Osteocyte (in vitro differentiated cells): ENCODE data around the gene MYOC. TPM values are rescaled to one million over a fixed set of nuclear protein-coding genes. Genes with fewer than 3 reads are reported as not detected.

Experiments
- DNase-seq: peaks from one replicate; pipeline ENCODE4 v3.0.0; 2021; ENCODE audit warnings: mixed read lengths; ENCODE audit not compliant: unreplicated experiment; ENCODE audit errors: extremely low spot score
- H3K27ac Mint-ChIP-seq: one replicate; pipeline ENCODE4 v1.8.0; 2021; ENCODE audit warnings: mild to moderate bottlenecking, mixed read lengths; ENCODE audit not compliant: unreplicated experiment
- H3K27me3 Mint-ChIP-seq: one replicate; pipeline ENCODE4 v1.8.0; 2021; ENCODE audit warnings: mixed read lengths; ENCODE audit not compliant: unreplicated experiment
- H3K36me3 Mint-ChIP-seq: one replicate; pipeline ENCODE4 v1.8.0; 2021; ENCODE audit warnings: mixed read lengths; ENCODE audit not compliant: unreplicated experiment
- H3K4me1 Mint-ChIP-seq: one replicate; pipeline ENCODE4 v1.8.0; 2021; ENCODE audit warnings: mixed read lengths; ENCODE audit not compliant: unreplicated experiment
- H3K4me3 Mint-ChIP-seq: one replicate; pipeline ENCODE4 v1.8.0; 2021; ENCODE audit warnings: mild to moderate bottlenecking, moderate library complexity, mixed read lengths; ENCODE audit not compliant: unreplicated experiment
- H3K9me3 Mint-ChIP-seq: one replicate; pipeline ENCODE4 v1.8.0; 2021; ENCODE audit warnings: mixed read lengths; ENCODE audit not compliant: unreplicated experiment
- CTCF ChIP-seq: fragments of 200-600 bp; sonication (generic); IDR thresholded peaks from 2 replicates; pipeline ENCODE4 v1.5.0; 2021; ENCODE audit warnings: antibody characterized with exemption, mild to moderate bottlenecking, moderate library complexity
- total RNA-seq: library from RNA; stranded (reverse); gene quantifications from 2 replicates; pipeline ENCODE4 v1.2.1, GENCODE V29; 2021

MYOC gene
- total RNA-seq, 1 donor from 2014 or later, result not detected

- no peak overlapping the region for H3K4me3 Mint-ChIP-seq
- H3K27me3 Mint-ChIP-seq, result no peaks in the 10 kb centered on the region
- DNase-seq, result no peak
- no peak overlapping the region for H3K27ac Mint-ChIP-seq
- TF ChIP-seq CTCF, result no peak
- no peaks in the 10 kb centered on the region for H3K9me3 Mint-ChIP-seq
- peaks cover 10% of the 10 kb centered on the region for H3K4me1 Mint-ChIP-seq
- H3K36me3 Mint-ChIP-seq, result peaks cover 71% of the 10 kb centered on the region
Measured at GRCh38 chr1:171588230-171588629, 64.3 kb downstream of the MYOC start.

- H3K36me3 Mint-ChIP-seq, result peaks cover 61% of the 10 kb centered on the region
- no peaks in the 10 kb centered on the region for H3K9me3 Mint-ChIP-seq
- no peak for TF ChIP-seq CTCF
- peak overlapping the region; percentile 44 for H3K27ac Mint-ChIP-seq
- H3K4me1 Mint-ChIP-seq, result peaks cover 10% of the 10 kb centered on the region
- H3K4me3 Mint-ChIP-seq, result no peak overlapping the region
- DNase-seq, result no peak
- H3K27me3 Mint-ChIP-seq, result no peaks in the 10 kb centered on the region
Measured at GRCh38 chr1:171585715-171586114, 66.8 kb downstream of the MYOC start.

Other genes with a start within 250 kb of the MYOC start
- gene PRRC2C, start 167.2 kb downstream of the MYOC start, total RNA-seq, result 152 and 179 TPM in 2 replicates
- not detected in 2 replicates for gene MYOCOS, start 30.4 kb downstream of the MYOC start, total RNA-seq
- gene VAMP4, start 89.4 kb upstream of the MYOC start, total RNA-seq, result 11.4 and 14.5 TPM in 2 replicates
- gene METTL13, start 129.0 kb upstream of the MYOC start, total RNA-seq, result 22.0 and 30.6 TPM in 2 replicates
- gene DNM3, start 188.8 kb upstream of the MYOC start, total RNA-seq, result 3.4 and 3.7 TPM in 2 replicates